NCI-H1436 (cell line): ENCODE data around the gene TM2D1.
"Not testable (repeated sequence)": the region's sequence is repeated elsewhere in the genome, so short reads cannot be mapped to it uniquely, and the experiment has no call there.

Experiments used
- DNase-seq: peaks from one replicate; lab custom pipeline; 2025; lab: John Stamatoyannopoulos, UW

Gene TM2D1

GRCh38 chr1:61718996-61719663 is 5.8 kb downstream of the TM2D1 start:
- not testable (repeated sequence) for DNase-seq

DNA sequence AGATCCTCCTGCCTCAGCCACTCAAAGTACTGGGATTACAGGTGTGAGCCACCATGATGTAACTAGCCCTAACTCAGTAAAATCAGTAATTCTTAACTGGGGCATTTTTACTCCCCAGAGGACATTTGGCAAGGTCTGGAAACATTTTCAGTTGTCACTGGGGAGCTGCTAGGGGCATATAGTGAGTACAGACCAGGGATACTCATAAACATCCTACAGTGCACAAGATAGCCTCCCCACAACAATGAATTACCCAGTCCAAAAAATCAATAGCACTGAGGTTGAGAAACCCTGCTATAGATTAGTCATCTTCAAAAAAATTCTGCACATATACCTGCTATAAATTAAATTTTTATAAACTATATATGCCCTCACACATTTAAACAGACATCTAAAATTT is 13.0 kb downstream of the TM2D1 start:
- DNase-seq = no peak

DNA sequence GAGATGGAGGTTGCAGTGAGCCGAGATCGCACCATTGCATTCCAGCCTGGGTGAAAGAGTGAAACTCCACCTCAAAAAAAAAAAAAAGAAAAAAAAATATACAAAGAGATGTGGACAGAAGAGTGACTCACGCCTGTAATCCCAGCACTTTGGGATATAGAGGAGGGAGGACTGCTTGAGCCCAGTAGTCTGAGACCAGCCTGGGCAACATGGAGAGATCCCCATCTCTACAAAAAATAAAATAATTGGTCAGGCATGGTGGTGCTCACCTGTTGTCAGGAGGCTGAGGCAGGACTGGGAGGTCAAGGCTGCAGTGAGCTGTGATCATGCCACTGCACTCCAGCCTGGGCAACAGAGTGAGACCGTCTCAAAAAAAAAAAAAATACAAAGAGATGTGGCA is 13.7 kb downstream of the TM2D1 start:
- DNase-seq = not testable (repeated sequence)

GRCh38 chr1:61709908-61710289 is 15.0 kb downstream of the TM2D1 start:
- DNase-seq = no peak

GRCh38 chr1:61708953-61709907 is 15.7 kb downstream of the TM2D1 start:
- no peak for DNase-seq

GRCh38 chr1:61699911-61700851 is 24.8 kb downstream of the TM2D1 start:
- DNase-seq = no peak

- no peak for DNase-seq
Observed at GRCh38 chr1:61692155-61692800, 32.7 kb downstream of the TM2D1 start.

DNA sequence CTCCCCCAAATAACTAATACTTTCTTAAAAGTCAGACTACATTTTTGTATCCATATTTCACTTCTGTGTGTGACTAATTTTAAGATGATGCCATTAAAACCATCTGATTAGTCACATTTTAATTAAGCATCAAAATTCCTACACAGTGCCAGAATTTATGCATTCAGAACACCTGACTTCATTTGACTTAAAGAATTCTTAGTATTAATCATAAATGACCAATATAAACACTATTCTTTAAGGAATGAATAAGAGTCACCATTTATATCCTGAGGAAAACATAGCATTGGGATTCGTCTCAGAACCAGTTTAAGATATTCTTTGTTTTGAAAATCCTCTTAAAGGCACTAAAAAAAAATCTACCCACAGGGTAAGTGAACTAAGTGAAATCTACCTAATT is 37.0 kb downstream of the TM2D1 start:
- DNase-seq = no peak

- DNase-seq = no peak
Observed at GRCh38 chr1:61682891-61683290, 42.0 kb downstream of the TM2D1 start.

GRCh38 chr1:61680500-61680899 is 44.4 kb downstream of the TM2D1 start:
- no peak for DNase-seq

- not testable (repeated sequence) for DNase-seq
Observed at GRCh38 chr1:61676881-61677280, 48.1 kb downstream of the TM2D1 start.

- DNase-seq = peak; percentile 14
Observed at GRCh38 chr1:61674221-61674620, 50.7 kb downstream of the TM2D1 start.

- no peak for DNase-seq
Observed at GRCh38 chr1:61672376-61672775, 52.6 kb downstream of the TM2D1 start.

- DNase-seq = no peak
Observed at GRCh38 chr1:61670445-61670844, 54.5 kb downstream of the TM2D1 start.

- no peak for DNase-seq
Observed at GRCh38 chr1:61670016-61670415, 54.9 kb downstream of the TM2D1 start.

DNA sequence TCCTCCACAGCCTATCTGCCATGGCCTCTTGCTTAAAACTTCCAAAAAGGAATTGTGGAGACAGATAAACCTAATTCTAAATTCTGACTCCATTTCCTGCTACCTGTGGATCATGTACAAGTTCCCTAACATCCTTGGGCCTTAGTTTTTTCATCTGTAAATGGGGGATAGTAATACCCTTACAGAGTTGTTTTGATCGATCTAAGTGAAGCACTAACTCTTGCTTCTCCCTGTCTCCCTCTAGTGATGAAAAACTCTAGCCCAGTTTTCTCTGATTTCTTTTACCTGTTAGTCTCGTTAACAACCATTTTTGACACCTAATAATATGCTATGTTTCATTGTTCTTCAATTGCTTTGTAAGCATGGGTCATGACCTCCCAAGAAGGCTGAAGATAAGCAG is 65.9 kb downstream of the TM2D1 start:
- DNase-seq = no peak

DNA sequence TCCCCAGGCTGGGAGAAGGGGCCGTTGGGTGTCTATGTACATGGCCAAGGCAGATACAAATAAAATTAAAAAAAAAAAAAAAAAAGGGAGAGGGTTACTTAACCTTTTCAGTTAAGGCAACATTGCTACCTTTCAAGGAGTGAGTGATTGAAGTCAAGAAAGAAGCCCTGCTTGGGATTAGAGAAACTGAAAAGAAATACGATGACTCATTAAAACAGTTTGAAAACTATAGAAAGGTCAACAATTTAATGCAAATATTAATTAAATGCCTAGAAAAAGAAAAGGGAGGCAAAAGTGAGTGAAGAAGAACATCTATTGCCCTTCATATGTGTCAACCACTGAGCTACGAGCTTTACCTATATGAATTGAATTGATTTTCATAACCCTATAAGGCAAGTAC is 69.5 kb downstream of the TM2D1 start:
- no peak for DNase-seq

DNA sequence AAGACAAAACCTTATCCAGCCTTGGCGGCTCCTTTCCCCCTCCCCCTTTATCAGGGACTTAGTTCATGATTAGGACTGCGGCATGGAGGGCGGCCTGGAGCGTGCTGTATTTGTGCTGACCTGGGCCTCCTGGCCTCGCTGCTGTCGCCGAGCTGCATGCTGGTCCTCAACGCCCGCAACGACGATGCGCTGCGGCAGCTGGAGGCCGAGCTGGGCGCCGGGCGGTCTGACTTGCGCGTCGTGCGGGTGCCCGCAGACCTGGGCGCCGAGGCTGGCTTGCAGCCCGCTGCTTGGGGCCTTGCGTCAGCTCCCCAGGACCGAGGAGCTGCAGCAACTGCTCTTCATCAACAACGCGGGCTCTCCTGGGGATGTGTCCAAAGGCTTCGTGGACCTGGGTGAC is 70.9 kb downstream of the TM2D1 start:
- DNase-seq = no peak

GRCh38 chr1:61648983-61649742 is 75.8 kb downstream of the TM2D1 start:
- no peak for DNase-seq

DNA sequence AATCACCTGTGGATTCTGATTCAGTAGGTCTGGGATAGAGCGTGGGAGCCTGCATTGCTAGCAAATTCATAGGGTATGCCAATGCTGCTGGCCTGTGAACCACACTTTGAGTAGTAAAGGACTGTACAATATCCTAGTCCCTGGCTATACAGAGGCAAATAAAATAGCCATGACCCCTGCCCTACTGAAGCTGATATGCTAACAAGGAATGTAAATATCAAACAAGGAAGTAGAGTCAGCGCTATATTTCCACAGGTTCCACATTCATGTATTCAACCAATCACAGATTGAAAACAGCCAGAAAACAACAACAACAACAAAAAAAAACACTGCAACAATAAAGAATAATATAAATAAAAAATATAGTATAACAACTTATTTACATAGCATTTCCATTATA is 77.8 kb downstream of the TM2D1 start:
- DNase-seq = no peak

DNA sequence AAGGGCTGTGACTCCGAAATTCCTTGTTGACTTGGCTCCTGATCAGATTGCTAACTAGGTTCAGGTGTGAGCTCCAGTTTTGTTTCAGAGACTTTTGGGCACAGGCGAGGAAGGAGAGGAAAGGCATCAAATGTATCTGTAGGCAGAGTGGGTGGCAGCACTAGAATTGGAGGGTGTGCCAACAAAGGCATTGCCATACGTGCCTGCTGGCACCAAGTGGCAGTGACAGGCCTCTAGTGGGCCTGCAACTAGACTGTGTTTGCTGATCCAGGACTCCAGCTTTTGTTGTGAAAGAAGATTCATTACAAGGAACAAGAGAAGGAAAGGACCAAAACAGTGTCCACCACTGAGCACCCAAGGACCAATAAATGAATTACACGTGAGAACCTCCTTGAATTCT is 79.5 kb downstream of the TM2D1 start:
- DNase-seq = no peak
